ENCODE data around the gene FTSJ3.
"Not testable (repeated sequence)": the region's sequence is repeated elsewhere in the genome, so short reads cannot be mapped to it uniquely, and the experiment has no call there.

The FTSJ3 gene

DNA sequence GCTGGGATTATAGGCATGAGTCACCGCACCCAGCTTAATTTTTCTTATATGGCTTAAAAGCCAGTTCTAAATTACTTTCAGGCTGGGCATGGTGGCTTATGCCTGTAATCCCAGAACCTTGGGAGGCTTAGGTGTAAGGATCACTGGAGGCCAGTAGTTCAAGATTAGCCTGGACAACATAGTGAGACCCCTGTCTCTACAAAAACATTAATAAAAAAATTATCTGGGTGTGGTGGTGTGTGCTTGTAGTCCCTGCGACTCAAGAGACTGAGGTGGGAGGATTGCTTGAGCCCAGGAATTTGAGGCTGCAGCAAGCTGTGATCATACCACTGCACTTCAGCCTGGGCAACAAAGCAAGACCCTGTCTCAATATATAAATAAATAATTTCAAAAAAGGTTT is 25.8 kb upstream of the FTSJ3 start:
- Mint-ChIP-seq H3K36me3 (peaks cover 3% of the 10 kb centered on the region), H3K9me3 (peaks cover 4% of the 10 kb centered on the region), H3K27ac (no peak overlapping the region), H3K4me1 (peaks cover 14% of the 10 kb centered on the region), H3K27me3 (peaks cover 64% of the 10 kb centered on the region), H3K4me3 (no peak overlapping the region)
- CTCF ChIA-PET = no interaction called here
- no peak for DNase-seq

DNA sequence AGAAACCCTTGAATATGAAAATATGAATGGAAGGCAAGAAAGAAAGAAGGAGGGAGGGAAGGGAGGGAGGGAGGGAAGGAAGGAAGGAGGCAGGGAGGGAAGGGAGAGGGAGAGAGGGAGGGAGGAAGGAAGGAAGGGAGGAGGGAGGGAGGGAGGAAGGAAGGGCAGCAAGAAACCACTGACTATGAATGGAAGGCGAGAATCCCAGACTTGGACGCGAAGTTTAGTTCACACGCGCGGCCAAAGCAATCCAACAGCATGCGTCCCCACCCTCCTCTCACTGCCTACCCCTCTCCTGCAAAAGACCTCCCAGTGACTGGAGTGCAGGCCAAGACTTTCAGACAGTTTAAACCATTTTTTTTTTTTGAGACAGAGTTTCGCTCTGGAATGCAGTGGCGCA is 22.9 kb upstream of the FTSJ3 start:
- CTCF ChIA-PET = no interaction called here
- peaks cover 21% of the 10 kb centered on the region for H3K4me1 Mint-ChIP-seq
- no peak for DNase-seq

DNA sequence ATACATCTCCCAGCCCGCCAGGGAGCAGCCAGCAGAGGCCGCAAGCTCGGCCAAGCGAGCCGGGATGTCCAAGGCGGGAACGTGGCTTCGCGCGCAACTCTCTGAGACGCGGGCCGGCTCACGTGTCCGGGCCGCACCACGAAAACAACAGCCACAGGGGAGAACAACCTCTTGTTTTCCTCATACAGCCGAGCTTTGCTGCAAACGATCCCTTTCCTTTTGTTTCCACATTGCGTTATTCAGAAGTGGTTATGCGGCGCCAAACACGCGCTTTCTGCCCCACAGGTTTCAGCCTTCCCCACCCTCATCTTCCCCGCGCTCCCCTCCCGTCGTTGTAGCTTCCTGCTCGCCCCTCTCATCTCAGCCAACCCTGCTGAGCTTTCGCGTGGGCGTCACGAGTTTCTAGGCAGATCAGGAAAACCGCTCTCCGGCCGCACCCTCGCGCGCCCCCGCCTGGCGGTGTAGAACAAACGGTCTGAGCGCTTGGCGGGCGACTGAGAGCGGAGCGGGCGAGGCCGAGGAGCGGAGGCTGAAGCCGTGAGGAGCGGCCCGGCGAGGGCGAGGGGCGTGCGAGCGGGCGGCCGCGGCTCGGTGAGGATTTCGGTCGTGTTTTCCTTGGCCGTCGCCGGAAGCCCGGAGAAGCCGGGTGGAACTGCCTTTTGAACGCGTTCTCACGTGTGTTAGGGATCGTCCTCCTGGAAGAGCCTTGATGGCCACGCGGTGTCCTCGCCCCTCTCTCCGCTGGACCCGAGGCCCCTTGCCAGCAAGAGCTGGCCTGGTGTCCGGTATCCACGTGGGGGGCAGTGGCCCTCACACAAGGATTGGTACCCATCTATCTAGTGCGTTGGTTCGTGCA is 21.6 kb upstream of the FTSJ3 start:
- Mint-ChIP-seq H3K4me1 (peaks cover 30% of the 10 kb centered on the region), H3K4me3 (peak overlapping the region; percentile 71)

More for the DNA sequence above, 22.9 kb upstream of the FTSJ3 start:
- Mint-ChIP-seq H3K4me3 (no peak overlapping the region), H3K27me3 (peaks cover 51% of the 10 kb centered on the region), H3K36me3 (peaks cover 10% of the 10 kb centered on the region), H3K9me3 (peaks cover 10% of the 10 kb centered on the region), H3K27ac (no peak overlapping the region)

DNA sequence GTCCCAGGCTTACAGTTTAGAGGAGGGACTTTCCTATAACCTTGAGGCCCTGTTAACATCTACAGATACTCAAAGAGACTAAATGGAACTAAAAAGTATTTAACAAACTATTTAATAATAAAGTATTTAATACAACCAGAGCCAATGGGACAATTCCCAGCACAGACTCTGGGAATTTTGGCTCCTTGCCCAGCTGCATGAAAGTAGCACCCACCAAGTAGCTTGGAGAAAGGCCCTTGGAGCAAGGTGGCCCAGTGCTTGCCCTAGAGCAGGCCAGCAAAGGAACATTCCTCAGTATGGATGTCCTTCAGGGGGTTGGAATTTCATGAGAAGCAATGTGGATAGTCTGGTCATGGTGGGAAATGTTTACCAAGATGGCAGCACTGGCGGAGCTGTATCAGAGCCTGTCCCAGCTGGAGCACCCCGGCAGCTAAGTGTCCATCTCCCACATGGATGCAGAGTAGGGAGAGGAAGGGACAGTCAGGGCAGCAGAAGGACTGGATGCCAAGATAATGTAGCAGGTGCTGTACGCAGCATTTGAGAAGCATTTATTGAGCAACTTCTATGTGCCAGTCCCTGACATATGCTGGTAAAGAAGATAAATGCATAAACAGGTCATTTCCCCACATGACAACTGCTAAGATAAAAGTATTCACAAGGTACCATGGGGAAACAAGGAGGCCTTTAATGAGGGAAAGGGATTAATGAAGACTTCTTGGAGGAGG is 20.2 kb upstream of the FTSJ3 start:
- Mint-ChIP-seq H3K27ac (peak overlapping the region; percentile 93), H3K4me3 (peak overlapping the region; percentile 44), H3K36me3 (peaks cover 10% of the 10 kb centered on the region), H3K27me3 (peaks cover 34% of the 10 kb centered on the region), H3K4me1 (peaks cover 41% of the 10 kb centered on the region), H3K9me3 (peaks cover 10% of the 10 kb centered on the region)
- CTCF ChIA-PET = interaction anchor here (1.5 to 3.2 kb wide), 4 partner anchors 12 to 34 kb away, joined by 3 to 28 read pairs (median 12); partner anchors contain the start of gene GH2
- no peak for DNase-seq

More for the DNA sequence above, 21.6 kb upstream of the FTSJ3 start:
- H3K9me3 Mint-ChIP-seq = peaks cover 10% of the 10 kb centered on the region
- DNase-seq = peak; percentile 96
- H3K27ac Mint-ChIP-seq = peak overlapping the region; percentile 93
- peaks cover 41% of the 10 kb centered on the region for H3K27me3 Mint-ChIP-seq
- CTCF ChIA-PET = interaction anchor here (0.7 to 3.2 kb wide), 8 partner anchors 11 to 101 kb away, joined by 3 to 28 read pairs (median 4); partner anchors contain the start of genes CCDC47 and GH2
- peaks cover 10% of the 10 kb centered on the region for H3K36me3 Mint-ChIP-seq

DNA sequence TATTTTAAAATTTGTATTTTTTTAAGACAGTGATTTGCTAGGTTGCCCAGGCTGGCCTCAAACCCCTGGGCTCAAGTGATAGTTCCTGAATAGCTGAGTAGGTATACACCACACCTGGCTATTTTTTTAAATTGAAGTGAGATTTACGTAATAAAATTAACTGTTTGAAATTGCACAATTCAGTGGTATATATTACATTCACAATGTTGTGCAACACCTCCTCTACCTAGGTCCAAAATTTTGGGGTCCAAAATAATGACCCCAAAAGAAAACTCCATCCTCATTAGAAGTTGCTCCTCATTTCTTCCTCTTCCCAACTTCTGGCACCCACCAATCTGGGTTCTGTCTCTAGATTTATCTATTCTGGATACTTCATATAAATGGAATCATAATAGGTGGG is 18.0 kb upstream of the FTSJ3 start:
- no peak overlapping the region for H3K27ac Mint-ChIP-seq
- no peak overlapping the region for H3K4me3 Mint-ChIP-seq
- CTCF ChIA-PET = interaction anchor here (2.1 kb wide), 1 partner anchor 11 kb away, joined by 5 read pairs; no protein-coding TSS in a partner anchor

DNA sequence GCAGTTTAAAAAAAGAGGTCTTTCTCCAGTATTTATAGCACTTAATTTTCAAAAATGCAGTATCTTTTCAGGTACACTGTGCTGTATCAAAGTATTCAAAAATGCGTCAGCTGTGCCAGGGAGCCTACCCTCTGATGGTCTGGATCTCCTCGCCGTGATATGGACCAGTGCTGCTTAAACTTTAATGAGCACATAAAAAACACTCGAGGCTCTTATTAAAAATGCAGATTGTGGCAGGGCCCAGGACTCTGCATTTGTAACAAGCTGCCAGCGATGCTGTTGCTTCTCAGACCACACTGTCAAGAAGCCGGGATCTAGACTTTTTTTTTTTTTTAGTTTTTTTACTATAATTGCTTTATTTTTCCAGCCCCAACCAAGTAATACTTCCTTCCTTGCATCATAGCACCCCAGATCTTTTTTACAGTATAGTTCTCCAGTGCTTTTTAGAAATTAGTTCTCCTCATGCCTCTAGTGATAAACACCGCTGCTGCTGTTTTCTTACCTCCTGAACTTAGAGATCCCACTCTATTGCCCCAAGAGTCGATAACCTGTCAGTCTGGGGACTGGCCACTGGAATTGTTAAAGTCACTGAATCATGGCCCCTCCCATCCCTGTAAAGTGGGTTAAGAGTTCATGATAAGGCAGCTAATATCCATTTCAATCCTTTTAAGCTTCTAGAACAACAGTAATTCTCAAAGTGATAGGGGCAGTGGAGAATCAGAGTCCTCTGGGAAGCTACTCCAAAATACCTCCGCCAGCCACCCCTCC is 16.6 kb upstream of the FTSJ3 start:
- Mint-ChIP-seq H3K27ac (peak overlapping the region; percentile 98), H3K27me3 (peaks cover 8% of the 10 kb centered on the region), H3K4me3 (peak overlapping the region; percentile 84), H3K9me3 (peaks cover 10% of the 10 kb centered on the region), H3K4me1 (peaks cover 56% of the 10 kb centered on the region), H3K36me3 (peaks cover 20% of the 10 kb centered on the region)
- CTCF ChIA-PET = interaction anchor here (1.4 to 2.1 kb wide), 3 partner anchors 10 to 23 kb away, joined by 3 to 7 read pairs (median 5); no protein-coding TSS in a partner anchor
- no peak for DNase-seq

More for the DNA sequence above, 18.0 kb upstream of the FTSJ3 start:
- H3K4me1 Mint-ChIP-seq = peaks cover 49% of the 10 kb centered on the region
- H3K9me3 Mint-ChIP-seq = peaks cover 10% of the 10 kb centered on the region
- H3K27me3 Mint-ChIP-seq = peaks cover 21% of the 10 kb centered on the region
- peaks cover 17% of the 10 kb centered on the region for H3K36me3 Mint-ChIP-seq
- no peak for DNase-seq

DNA sequence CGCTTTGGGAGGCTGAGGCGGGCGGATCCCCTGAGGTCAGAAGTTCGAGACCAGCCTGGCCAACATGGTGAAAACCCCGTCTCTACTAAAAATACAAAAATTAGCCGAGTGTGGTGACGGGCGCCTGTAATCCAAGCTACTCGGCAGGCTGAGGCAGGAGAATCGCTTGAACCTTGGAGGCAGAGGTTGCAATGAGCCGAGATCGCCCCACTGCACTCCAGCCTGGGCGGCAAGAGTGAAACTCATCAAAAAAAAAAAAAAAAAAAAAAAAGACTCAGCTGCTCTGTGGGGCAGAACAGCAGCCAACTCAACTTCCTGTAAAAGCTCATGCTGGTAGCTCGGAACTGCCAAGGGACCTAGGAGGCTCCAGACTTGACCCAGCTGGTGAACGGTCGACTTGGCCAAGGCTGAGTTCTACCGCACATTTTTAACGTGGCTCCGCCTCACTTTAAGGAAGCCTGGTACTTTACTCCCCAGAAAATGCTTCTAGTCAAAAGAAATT is 16.0 kb upstream of the FTSJ3 start:
- Mint-ChIP-seq H3K4me3 (peak overlapping the region; percentile 84), H3K36me3 (peaks cover 17% of the 10 kb centered on the region), H3K27ac (peak overlapping the region; percentile 98), H3K4me1 (peaks cover 56% of the 10 kb centered on the region)
- DNase-seq = peak; percentile 60
- not testable (repeated sequence) for H3K9me3 Mint-ChIP-seq, H3K27me3 Mint-ChIP-seq
- CTCF ChIA-PET = interaction anchor here (0.6 to 1.5 kb wide), 2 partner anchors 9 to 24 kb away, joined by 3 read pairs; no protein-coding TSS in a partner anchor

DNA sequence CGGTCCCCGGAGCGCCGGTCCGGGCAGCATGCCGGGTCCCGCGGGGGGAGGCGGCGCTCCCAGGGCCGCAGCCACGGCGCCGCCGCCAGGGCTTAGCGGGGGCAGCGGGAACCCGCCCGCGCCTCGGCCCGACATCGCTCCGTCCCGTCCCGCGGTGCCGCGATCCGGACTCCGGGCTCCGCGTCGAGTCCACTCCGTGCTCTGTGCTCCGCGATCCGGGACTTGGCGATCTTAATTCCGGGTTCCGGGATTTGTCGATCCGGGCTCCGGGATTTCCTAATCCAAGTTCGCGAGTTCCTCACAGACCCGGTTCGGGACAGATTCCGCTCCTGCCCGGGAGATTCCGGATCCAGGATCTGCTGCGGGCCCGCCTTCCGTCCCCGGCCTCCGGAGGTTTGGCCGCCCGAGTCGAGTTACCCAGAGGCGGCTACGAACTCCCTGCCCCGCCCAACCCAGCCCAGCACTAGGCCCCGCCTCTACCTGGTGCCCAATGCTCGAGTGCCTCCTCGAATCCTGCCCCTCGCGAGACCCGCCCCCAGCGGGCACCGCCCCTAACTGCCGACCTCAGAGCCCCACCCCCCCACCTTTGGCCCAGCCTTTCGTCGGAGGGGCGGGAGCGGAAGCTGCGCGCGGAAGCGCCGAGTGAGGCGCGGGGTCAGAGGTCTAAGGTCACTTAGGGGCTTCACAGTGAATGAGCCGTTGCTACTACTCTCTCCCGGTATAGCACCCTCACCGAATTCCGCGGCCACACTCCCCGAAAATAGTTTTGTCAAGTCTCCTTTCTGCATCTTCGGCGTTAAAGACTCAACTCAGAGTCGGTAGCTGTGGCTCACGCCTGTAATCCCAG is 15.3 kb upstream of the FTSJ3 start, which contains the start of gene SMARCD2:
Gene SMARCD2 (minus strand): TSS at position 146 of the 847 bp plus-strand sequence. CDS start 11 bp downstream, at position 135.
- H3K9me3 Mint-ChIP-seq = peaks cover 1% of the 10 kb centered on the region
- peak; percentile 99 for DNase-seq
- peaks cover 3% of the 10 kb centered on the region for H3K27me3 Mint-ChIP-seq
- peaks cover 12% of the 10 kb centered on the region for H3K36me3 Mint-ChIP-seq
- peaks cover 53% of the 10 kb centered on the region for H3K4me1 Mint-ChIP-seq
- H3K4me3 Mint-ChIP-seq = peak within 1 kb of the TSS; percentile 96
- peak within 1 kb of the TSS; percentile 98 for H3K27ac Mint-ChIP-seq
- CTCF ChIA-PET = interaction anchor here (0.6 kb wide), 1 partner anchor 9 kb away, joined by 3 read pairs; no protein-coding TSS in a partner anchor

DNA sequence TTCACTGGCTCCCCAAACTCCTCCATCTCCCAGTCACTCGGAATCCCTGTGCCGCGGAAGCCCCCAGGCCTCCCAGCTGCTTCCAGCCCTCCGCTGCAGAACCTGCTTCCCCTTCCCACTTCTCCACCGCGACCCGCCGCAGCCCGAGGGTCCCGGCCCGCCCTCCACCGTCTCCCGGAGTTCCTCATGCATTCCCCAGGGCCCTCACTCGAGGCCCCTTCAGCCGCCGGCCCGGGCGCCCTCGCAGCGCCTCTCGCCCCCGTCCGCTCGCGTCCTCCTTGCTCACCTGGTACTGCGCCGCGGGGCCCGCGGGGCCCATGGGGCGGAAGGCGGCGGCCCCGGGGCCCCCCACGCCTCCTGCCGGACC is 14.7 kb upstream of the FTSJ3 start:
- peak overlapping the region; percentile 95 for H3K27ac Mint-ChIP-seq
- H3K4me1 Mint-ChIP-seq = peaks cover 53% of the 10 kb centered on the region
- H3K9me3 Mint-ChIP-seq = no peaks in the 10 kb centered on the region
- peak overlapping the region; percentile 96 for H3K4me3 Mint-ChIP-seq
- CTCF ChIA-PET = no interaction called here
- peaks cover 3% of the 10 kb centered on the region for H3K27me3 Mint-ChIP-seq
- DNase-seq = no peak
- H3K36me3 Mint-ChIP-seq = peaks cover 10% of the 10 kb centered on the region

DNA sequence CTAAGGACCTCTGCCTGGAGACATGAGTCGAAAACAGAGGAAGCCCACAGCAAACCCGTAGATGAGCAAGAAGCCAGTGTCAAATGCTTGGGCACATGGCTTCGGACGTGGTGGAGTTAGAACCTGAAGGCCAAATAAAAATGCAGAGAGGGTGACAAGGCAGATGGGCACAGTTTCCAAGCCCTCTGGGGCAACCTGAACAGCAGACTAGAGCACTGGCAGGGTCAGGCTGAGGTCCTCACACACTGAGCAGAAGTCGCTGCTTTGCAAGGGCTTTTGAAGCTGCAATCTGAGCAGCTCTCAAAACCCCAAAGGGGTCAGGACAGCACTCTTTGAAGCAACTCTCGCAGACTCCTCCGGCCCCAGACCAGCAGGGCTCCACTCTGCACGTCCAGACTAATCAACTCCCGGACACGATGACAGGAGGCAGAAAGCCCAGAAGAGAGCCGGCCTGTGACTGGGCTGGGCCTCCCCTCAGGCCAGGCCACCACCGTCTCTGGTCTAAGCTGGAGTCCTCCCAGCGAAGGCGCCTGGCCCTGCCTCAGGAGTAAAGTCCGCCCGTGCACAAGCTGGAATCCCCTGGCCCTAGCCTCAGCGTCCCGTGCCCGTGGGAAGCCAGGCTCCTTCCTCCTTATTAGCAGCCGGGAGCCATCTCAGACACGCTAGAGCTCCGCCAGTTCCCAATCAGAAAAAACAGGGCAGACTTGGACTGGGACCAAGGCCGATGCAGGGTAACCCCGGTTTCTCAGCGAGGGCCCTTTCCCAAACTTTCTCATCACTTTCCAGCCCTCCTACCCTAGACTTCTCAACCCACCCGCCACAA is 14.1 kb upstream of the FTSJ3 start:
- peaks cover 16% of the 10 kb centered on the region for H3K36me3 Mint-ChIP-seq
- DNase-seq = peak; percentile 46
- peak overlapping the region; percentile 95 for H3K27ac Mint-ChIP-seq
- no peaks in the 10 kb centered on the region for H3K9me3 Mint-ChIP-seq
- H3K4me3 Mint-ChIP-seq = peak overlapping the region; percentile 96
- H3K27me3 Mint-ChIP-seq = peaks cover 3% of the 10 kb centered on the region
- CTCF ChIA-PET = interaction anchor here (1.3 kb wide), 1 partner anchor 12 kb away, joined by 5 read pairs; no protein-coding TSS in a partner anchor
- H3K4me1 Mint-ChIP-seq = peaks cover 54% of the 10 kb centered on the region

DNA sequence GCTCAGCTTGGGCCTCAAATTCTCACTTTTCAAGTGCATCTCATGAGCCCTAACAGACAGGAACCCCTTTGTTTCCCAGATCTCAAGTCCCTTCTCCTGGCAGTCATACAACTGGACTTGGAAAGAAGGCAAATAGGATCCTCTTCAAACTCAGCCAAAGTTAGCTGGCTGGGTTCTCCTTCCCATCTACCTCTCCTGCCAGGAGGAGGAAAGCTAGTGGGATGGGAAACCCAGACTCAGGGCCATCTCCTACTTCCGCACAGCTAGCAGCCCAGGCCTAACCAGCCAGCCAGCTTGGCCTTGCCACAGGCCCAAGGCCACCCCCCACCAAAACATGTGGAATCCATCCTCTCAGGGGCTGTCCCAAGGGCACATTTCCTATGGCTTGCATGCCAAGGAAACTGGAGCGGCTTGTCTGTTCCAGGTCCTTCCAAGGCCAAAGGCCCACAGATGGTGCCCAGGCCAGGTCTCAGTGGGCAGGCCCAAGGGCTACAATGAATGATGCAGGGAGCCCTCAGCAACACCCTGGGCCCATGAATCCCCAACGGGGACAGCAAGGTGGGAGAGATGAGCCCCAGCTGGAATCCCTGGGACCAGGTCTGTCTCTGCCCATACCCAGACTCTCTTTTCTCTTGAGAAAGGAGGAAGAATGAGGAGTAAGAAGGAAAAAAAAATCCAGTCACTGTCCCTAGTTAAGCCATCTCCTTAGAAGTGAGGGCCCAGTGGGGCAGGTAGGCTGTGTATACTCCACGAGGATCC is 13.3 kb upstream of the FTSJ3 start:
- Mint-ChIP-seq H3K4me1 (peaks cover 56% of the 10 kb centered on the region), H3K9me3 (no peaks in the 10 kb centered on the region), H3K36me3 (peaks cover 18% of the 10 kb centered on the region), H3K4me3 (peak overlapping the region; percentile 96), H3K27me3 (peaks cover 3% of the 10 kb centered on the region), H3K27ac (peak overlapping the region; percentile 95)
- no peak for DNase-seq
- CTCF ChIA-PET = interaction anchor here (1.1 to 1.3 kb wide), 3 partner anchors 11 to 142 kb away, joined by 4 to 5 read pairs (median 4); no protein-coding TSS in a partner anchor

Data from activated naive CD4-positive, alpha-beta T cell treated with anti-CD3 and anti-CD28 coated beads, Interleukin-2, amount 10 ng/mL, durations not matched to agents 7 days and 5 days (primary cell).